Smooth muscle cell (in vitro differentiated cells): ENCODE results near the gene FUBP1. TPM values are rescaled to one million over a fixed set of nuclear protein-coding genes. Genes with fewer than 3 reads are reported as not detected.

Experiments used
- DNase-seq: peaks from one replicate; lab custom pipeline; 2025; ENCODE audit not compliant: unreplicated experiment; lab: John Stamatoyannopoulos, UW
- H2AFZ ChIP-seq: fragments of 200-600 bp; sonication (generic); 2 replicates; pipeline ENCODE4 v1.6.0; 2016; ENCODE audit warnings: antibody characterized with exemption, low read depth, mild to moderate bottlenecking
- H3F3A ChIP-seq: fragments of 200-600 bp; sonication (generic); 2 replicates; pipeline ENCODE4 v1.6.0; 2017; ENCODE audit warnings: antibody characterized with exemption, low read depth
- H3K27ac ChIP-seq: fragments of 200-600 bp; sonication (generic); 2 replicates; pipeline ENCODE4 v1.5.1; 2016; ENCODE audit warnings: low read depth, mild to moderate bottlenecking
- H3K27me3 ChIP-seq: fragments of 200-600 bp; sonication (generic); 2 replicates; pipeline ENCODE4 v1.6.1; 2016; ENCODE audit warnings: low read depth, mild to moderate bottlenecking
- H3K36me3 ChIP-seq: fragments of 200-600 bp; sonication (generic); 2 replicates; pipeline ENCODE4 v1.5.1; 2016; ENCODE audit warnings: low read depth
- H3K4me1 ChIP-seq: fragments of 200-600 bp; sonication (generic); 2 replicates; pipeline ENCODE4 v1.5.1; 2016; ENCODE audit warnings: low read depth
- H3K4me2 ChIP-seq: fragments of 200-600 bp; sonication (generic); 2 replicates; pipeline ENCODE4 v1.6.0; 2016; ENCODE audit warnings: mild to moderate bottlenecking
- H3K4me3 ChIP-seq: fragments of 200-600 bp; sonication (generic); 2 replicates; pipeline ENCODE4 v1.5.1; 2016; ENCODE audit warnings: mild to moderate bottlenecking
- H3K79me2 ChIP-seq: fragments of 200-600 bp; sonication (generic); 2 replicates; pipeline ENCODE4 v1.6.0; 2016; ENCODE audit warnings: low read depth, mild to moderate bottlenecking
- H3K9ac ChIP-seq: fragments of 200-600 bp; sonication (generic); 2 replicates; pipeline ENCODE4 v1.6.0; 2016; ENCODE audit warnings: low read depth
- H3K9me3 ChIP-seq: fragments of 200-600 bp; sonication (generic); replicated peaks from 2 replicates; pipeline ENCODE4 v1.5.1; 2016; ENCODE audit warnings: low read depth
- H4K20me1 ChIP-seq: fragments of 200-600 bp; sonication (generic); 2 replicates; pipeline ENCODE4 v1.6.0; 2016; ENCODE audit warnings: low read depth
- WGBS: methylation state at CpG from one replicate; pipeline ENCODE4 v1.1.7; 2016; ENCODE audit warnings: low lambda C conversion rate; 5-methylcytosine and 5-hydroxymethylcytosine counted together
- polyA plus RNA-seq: library from polyadenylated mRNA; unstranded; fragments of >200 nt; fragmentation: Nextera tagmentation; extraction: Ambion mirVana; gene quantifications from 2 replicates; pipeline ENCODE4 v1.2.1, GENCODE V29; 2016
- total RNA-seq: library from RNA; depleted of rRNA; stranded (reverse); fragments of >200 nt; gene quantifications from 2 replicates; pipeline ENCODE4 v1.2.3, GENCODE V29; 2014
- TF ChIP-seq, protein P1 (sequence below): fragments of 200-600 bp; sonication (generic); IDR thresholded peaks from 2 replicates; pipeline ENCODE4 v1.5.1; 2017; ENCODE audit warnings: borderline replicate concordance, mild to moderate bottlenecking, antibody characterized with exemption; ENCODE audit not compliant: insufficient read depth, poor library complexity, severe bottlenecking

The FUBP1 gene
- total and polyA plus RNA-seq, 2 experiments from 2014 or later = 50.5 to 144 TPM

DNA sequence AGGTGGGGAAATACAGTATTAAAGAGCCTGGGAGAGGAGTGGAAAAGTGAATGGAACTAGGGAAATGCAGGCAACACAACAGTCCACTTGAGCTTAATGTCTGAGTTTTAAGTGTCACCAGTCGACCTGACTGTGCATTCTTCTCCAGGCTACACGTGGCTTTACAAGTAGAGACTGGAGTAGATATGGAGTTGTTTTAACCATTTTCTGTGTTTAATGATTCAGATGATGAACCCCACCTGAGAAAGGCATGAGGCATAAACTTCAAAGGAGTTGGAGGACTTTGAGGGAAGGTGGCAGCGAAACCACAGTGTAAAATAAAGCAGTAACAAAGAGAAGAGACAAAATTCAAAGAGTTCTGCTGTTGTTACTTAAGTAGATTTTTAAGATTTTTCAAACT, 12.6 kb downstream of the FUBP1 start:
- H3K4me3 ChIP-seq = no peak overlapping the region
- H3K36me3 ChIP-seq = peaks cover 76% of the 10 kb centered on the region
- H3K79me2 ChIP-seq = peaks cover 99% of the 10 kb centered on the region
- no peak overlapping the region for H2AFZ ChIP-seq
- H3K27me3 ChIP-seq = no peaks in the 10 kb centered on the region
- TF ChIP-seq, protein P1, sequence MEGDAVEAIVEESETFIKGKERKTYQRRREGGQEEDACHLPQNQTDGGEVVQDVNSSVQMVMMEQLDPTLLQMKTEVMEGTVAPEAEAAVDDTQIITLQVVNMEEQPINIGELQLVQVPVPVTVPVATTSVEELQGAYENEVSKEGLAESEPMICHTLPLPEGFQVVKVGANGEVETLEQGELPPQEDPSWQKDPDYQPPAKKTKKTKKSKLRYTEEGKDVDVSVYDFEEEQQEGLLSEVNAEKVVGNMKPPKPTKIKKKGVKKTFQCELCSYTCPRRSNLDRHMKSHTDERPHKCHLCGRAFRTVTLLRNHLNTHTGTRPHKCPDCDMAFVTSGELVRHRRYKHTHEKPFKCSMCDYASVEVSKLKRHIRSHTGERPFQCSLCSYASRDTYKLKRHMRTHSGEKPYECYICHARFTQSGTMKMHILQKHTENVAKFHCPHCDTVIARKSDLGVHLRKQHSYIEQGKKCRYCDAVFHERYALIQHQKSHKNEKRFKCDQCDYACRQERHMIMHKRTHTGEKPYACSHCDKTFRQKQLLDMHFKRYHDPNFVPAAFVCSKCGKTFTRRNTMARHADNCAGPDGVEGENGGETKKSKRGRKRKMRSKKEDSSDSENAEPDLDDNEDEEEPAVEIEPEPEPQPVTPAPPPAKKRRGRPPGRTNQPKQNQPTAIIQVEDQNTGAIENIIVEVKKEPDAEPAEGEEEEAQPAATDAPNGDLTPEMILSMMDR = no peak
- no peak overlapping the region for H3K4me2 ChIP-seq
- WGBS = 84% methylated on average over 3 of the region's 3 CpGs
- H3K9ac ChIP-seq = no peak overlapping the region
- peaks cover 12% of the 10 kb centered on the region for H3F3A ChIP-seq
- H4K20me1 ChIP-seq = peaks cover 99% of the 10 kb centered on the region
- H3K4me1 ChIP-seq = no peaks in the 10 kb centered on the region
- H3K9me3 ChIP-seq = no peaks in the 10 kb centered on the region
- H3K27ac ChIP-seq = peak overlapping the region; percentile 2
- no peak for DNase-seq

DNA sequence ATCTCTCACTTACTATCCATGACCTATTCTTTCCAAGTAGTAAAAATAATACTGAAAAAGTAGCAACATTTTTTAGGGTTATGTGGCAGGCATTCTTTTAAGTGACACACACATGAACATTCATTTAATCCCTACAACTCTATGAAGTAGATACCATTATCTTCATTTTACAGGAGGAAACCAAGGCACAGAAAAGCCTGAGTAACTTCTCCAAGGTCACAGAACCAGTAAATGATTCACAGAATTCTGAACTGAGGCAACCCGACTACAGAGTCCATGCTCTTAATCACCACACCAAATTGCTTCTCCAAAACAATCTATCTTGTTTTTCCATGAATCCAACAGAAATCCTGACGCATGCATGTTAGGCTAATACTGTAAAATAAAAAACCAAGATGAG, 17.5 kb downstream of the FUBP1 start:
- TF ChIP-seq, protein P1 = no peak
- WGBS = 70% methylated on average over 2 of the region's 2 CpGs
- Histone ChIP-seq H3K4me3 (no peak overlapping the region), H3K27ac (peak overlapping the region; percentile 26), H3K9ac (no peak overlapping the region), H3K9me3 (no peaks in the 10 kb centered on the region), H4K20me1 (peaks cover 98% of the 10 kb centered on the region), H3K36me3 (peaks cover 85% of the 10 kb centered on the region), H3K27me3 (no peaks in the 10 kb centered on the region), H3K4me2 (no peak overlapping the region), H2AFZ (no peak overlapping the region), H3K4me1 (no peaks in the 10 kb centered on the region), H3F3A (peaks cover 20% of the 10 kb centered on the region), H3K79me2 (peaks cover 89% of the 10 kb centered on the region)
- no peak for DNase-seq

DNA sequence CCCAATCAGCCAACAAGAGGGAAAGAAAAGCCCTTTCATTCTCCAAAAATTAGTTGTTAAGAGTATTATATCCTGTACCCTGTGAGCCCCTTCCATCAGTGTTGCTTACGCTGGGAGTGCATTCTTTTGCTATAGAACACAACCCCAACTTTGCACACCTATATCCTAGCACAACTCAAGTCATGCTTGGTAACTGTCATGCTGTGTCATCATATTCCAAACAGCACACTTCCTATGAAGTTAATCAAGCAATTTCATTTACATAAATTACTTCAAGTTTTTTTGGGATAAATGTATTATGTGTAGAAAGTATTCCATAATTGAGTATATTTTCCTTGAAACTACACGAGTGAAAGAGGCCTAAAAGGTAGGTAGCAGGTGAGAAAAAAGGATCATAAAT, 20.0 kb downstream of the FUBP1 start:
- Histone ChIP-seq H3K36me3 (peaks cover 90% of the 10 kb centered on the region), H3K27me3 (no peaks in the 10 kb centered on the region), H3K27ac (no peak overlapping the region), H2AFZ (no peak overlapping the region), H3K4me1 (no peaks in the 10 kb centered on the region), H3F3A (peaks cover 20% of the 10 kb centered on the region), H4K20me1 (peaks cover 99% of the 10 kb centered on the region), H3K79me2 (peaks cover 85% of the 10 kb centered on the region), H3K9ac (no peak overlapping the region), H3K4me2 (no peak overlapping the region), H3K9me3 (no peaks in the 10 kb centered on the region), H3K4me3 (no peak overlapping the region)
- DNase-seq = no peak
- WGBS = 98% methylated on average over 2 of the region's 2 CpGs
- TF ChIP-seq, protein P1 = no peak

DNA sequence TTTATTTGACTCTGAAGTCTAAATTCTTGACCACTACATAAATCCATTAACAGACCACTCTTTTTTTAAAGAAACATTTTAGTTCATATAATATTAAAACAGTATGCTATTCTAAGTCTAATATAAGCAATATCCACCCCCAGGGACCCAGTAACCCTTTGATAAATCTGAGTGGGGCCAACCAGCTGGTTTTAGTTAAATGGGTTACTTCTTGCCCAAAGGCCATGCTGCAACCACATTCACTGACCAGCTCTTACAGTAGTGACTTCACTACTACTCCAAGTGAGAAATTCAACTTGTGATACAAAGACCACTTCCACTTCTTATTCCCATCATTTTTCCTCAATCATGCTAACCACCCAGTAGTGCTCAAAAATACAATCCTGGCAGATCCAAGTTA, 20.5 kb downstream of the FUBP1 start:
- Histone ChIP-seq H3K9me3 (no peaks in the 10 kb centered on the region), H3K4me1 (no peaks in the 10 kb centered on the region), H3K36me3 (peaks cover 87% of the 10 kb centered on the region), H3K4me3 (no peak overlapping the region), H2AFZ (no peak overlapping the region), H3K27me3 (no peaks in the 10 kb centered on the region), H3F3A (peaks cover 20% of the 10 kb centered on the region), H4K20me1 (peaks cover 99% of the 10 kb centered on the region), H3K9ac (no peak overlapping the region), H3K79me2 (peaks cover 85% of the 10 kb centered on the region), H3K27ac (no peak overlapping the region), H3K4me2 (no peak overlapping the region)
- DNase-seq = no peak
- TF ChIP-seq, protein P1 = no peak
